Adrenal gland (tissue), 12 donors: ENCODE results near the gene ILF2. TPM values are rescaled to one million over a fixed set of nuclear protein-coding genes. Genes with fewer than 3 reads are reported as not detected.

ENCODE experiments used
- DNase-seq, 7 donors: peaks; one replicate each; pipeline ENCODE4 v3.0.0-alpha.2; 2019 to 2020
- H3K27ac ChIP-seq, 5 donors: fragments of 200-600 bp; sonication (generic) in 4 of 5; 1 replicate in 3 of 5; 2 replicates in 2 of 5; pipeline versions ENCODE4 v1.5.1 to v1.8.0; 2016 to 2020; ENCODE audit warnings: mild to moderate bottlenecking in 1 of 5
- H3K27me3 ChIP-seq: fragments of 200-600 bp; 2 replicates; pipeline ENCODE4 v1.8.0; 2021
- H3K36me3 ChIP-seq, 2 donors: fragments of 200-600 bp; replicated peaks in 1 of 2; 1 replicate in 1 of 2; 2 replicates in 1 of 2; pipeline versions ENCODE4 v1.5.1 to v1.8.0; 2018 to 2022
- H3K4me1 ChIP-seq, 2 donors: fragments of 200-600 bp; replicated peaks in 1 of 2; 1 replicate in 1 of 2; 2 replicates in 1 of 2; pipeline versions ENCODE4 v1.5.1 to v1.8.0; 2018 to 2021
- H3K4me3 ChIP-seq, 4 donors: fragments of 200-600 bp; sonication (generic) in 3 of 4; one replicate each; pipeline ENCODE4 v1.5.1; 2016 to 2018
- H3K9me3 ChIP-seq, 3 donors: fragments of 200-600 bp; sonication (generic) in 1 of 3; replicated peaks in 1 of 3; 1 replicate in 2 of 3; 2 replicates in 1 of 3; pipeline versions ENCODE4 v1.5.1 to v1.8.0; 2016 to 2021
- POLR2A ChIP-seq, 2 donors: fragments of 450-650 bp; IDR thresholded peaks; one replicate each; pipeline ENCODE4 v1.6.1; 2017; ENCODE audit warnings: antibody characterized with exemption in 2 of 2, mild to moderate bottlenecking in 2 of 2, moderate library complexity in 1 of 2
- WGBS, 4 donors: extraction: QIAGEN DNeasy Blood & Tissue Kit in 2 of 4; methylation state at CpG; one replicate each; pipeline versions ENCODE4 v1.1.5 to v1.1.7; 2013 to 2017; 5-methylcytosine and 5-hydroxymethylcytosine counted together
- intact Hi-C, 2 donors: fragments of 100-400 bp; cut with DNase I; formaldehyde crosslinking; loops; one replicate each; pipeline versions ENCODE4 v1.14.1 to v1.15.0; 2022 to 2023
- polyA plus RNA-seq, 3 donors: library from polyadenylated mRNA; stranded (reverse); fragments of 200-250 nt in 2 of 3; fragments of 350-450 nt in 1 of 3; fragmentation: Illumina TruSeq in 1 of 3; extraction: RNeasy Lipid Tissue Mini Kit (QIAGEN cat#74804) in 1 of 3; gene quantifications; one replicate each; pipeline ENCODE4 v1.2.3, GENCODE V29; 2013 to 2014
- total RNA-seq, 9 donors: library from RNA; depleted of rRNA in 4 of 9; stranded (reverse); fragments of >200 nt in 4 of 9; fragments of 120-200 nt in 1 of 9; fragmentation: NEBNext Ultra II Directional in 1 of 9; extraction: Animal tissue kit (Norgen Biotek cat#: 25700) in 1 of 9; gene quantifications; one replicate each; pipeline versions ENCODE4 v1.1.0 to v1.2.4, GENCODE V29; 2013 to 2023
- TF ChIP-seq, protein P1 (sequence below), 6 experiments: fragments of 450-650 bp in 4 of 6; fragments of 200-600 bp in 2 of 6; sonication (generic) in 1 of 6; IDR thresholded peaks; 1 replicate in 5 of 6; 2 replicates in 1 of 6; pipeline versions ENCODE4 v1.5.1 to v1.8.0; 2016 to 2021; ENCODE audit warnings: antibody characterized with exemption in 6 of 6, mild to moderate bottlenecking in 2 of 6, moderate library complexity in 1 of 6
- donor health status: healthy with polysubstance abuse.
- donor health status: Bipolar disorder and iron deficiency.
- donor health status: DM: yes; HTN: yes; CAD: no.
- donor health status: DM: no; HTN: no; CAD: no.
- donor health status: DM: no; HTN: no; CAD: no.
- donor health status: DM: yes; HTN: yes; CAD: no.

ILF2 gene
- total and polyA plus RNA-seq, 12 donors, result 42.2 to 397 (median 105) TPM

DNA sequence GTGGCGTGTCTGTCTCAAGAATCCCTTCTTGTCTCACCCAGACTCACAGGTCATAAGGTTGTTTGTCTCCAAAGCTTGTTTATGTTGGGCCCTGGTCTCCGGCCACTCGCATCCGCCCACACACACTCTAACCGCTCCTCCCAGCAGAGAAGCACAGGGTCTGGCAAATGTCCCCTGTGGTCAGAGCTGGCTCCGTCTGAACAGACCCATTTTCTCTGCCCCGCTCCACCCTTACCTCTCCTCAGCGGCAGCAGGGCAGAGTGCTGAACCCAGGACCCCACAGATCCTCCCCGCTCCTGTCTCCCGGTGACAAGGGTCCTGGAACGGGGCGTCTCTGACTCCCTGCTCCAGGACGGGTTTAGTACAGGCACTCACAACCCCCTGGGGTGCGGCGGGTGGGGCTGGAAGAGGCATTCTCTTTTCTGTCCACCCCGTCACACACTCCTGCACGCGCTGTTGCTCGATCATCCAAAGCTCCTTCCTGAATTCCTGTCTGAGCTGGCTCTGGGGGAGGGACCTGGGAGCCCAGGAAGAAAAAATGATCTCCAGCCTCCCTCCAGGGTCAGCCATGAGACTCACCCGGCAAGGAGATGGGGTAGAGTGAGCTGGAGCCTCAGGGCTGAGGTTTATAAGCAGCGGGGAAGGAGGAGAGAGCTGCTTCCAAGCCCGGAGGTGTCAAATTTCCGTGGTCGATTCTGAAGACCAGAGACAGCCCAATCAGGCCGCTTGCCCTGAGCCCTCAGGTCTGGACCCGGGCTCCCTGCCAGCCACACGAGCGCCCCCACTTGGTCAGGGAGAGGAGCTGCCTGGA lies 43.7 kb downstream of the ILF2 start, which contains the start of gene S100A13:
Gene S100A13 (minus strand): TSS at position 602 of the 811 bp plus-strand sequence. CDS start 1,033 bp downstream, outside the sequence.
- 7 to 35% (median 18%) methylated on average over 9 to 28 of the region's 28 CpGs for WGBS, 4 donors
- Histone ChIP-seq H3K27ac (peak within 1 kb of the TSS in 4 of 5 donors; percentile 39 to 91 (median 72)), H3K9me3 (no peaks in the 10 kb centered on the region), H3K36me3 (no peaks in the 10 kb centered on the region), H3K4me1 (peaks cover 11 to 24% of the 10 kb centered on the region in 2 donors), H3K27me3 (no peaks in the 10 kb centered on the region), H3K4me3 (peak within 1 kb of the TSS in 3 of 4 donors; percentile 30 to 52 (median 41))
- intact Hi-C loops, result no loop called here
- peak in 1 of 2 donors; percentile 61 for TF ChIP-seq POLR2A (IDR thresholded peaks at IDR 0.05)
- TF ChIP-seq, protein P1, sequence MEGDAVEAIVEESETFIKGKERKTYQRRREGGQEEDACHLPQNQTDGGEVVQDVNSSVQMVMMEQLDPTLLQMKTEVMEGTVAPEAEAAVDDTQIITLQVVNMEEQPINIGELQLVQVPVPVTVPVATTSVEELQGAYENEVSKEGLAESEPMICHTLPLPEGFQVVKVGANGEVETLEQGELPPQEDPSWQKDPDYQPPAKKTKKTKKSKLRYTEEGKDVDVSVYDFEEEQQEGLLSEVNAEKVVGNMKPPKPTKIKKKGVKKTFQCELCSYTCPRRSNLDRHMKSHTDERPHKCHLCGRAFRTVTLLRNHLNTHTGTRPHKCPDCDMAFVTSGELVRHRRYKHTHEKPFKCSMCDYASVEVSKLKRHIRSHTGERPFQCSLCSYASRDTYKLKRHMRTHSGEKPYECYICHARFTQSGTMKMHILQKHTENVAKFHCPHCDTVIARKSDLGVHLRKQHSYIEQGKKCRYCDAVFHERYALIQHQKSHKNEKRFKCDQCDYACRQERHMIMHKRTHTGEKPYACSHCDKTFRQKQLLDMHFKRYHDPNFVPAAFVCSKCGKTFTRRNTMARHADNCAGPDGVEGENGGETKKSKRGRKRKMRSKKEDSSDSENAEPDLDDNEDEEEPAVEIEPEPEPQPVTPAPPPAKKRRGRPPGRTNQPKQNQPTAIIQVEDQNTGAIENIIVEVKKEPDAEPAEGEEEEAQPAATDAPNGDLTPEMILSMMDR (IDR thresholded peaks at IDR 0.05), result peak; percentile 43 to 69 (median 54)
- peak; percentile 74 to 93 (median 86) for DNase-seq

DNA sequence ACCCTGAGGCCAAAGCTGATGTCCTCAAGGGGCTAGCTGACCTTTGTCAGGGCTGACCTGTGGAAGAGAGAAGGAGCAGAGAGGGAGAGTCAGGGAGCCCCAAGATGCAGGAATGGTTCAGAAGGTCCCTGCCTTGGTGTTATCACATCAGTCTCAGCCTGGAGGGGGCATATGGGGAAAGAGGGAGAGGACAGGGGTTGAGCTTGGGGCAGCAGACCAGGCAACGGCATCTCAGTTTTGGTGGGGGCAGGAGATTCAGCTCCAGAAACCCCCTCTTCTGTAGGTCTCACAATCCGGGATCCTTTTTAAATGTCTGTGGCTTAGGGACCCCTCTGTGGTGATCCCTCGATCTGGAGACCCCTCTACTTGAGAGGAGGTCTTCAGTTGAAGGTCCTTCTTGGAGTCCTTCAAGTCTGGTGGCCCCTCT lies 44.3 kb downstream of the ILF2 start:
- intact Hi-C loops, result no loop called here
- no peaks in the 10 kb centered on the region for H3K27me3 ChIP-seq
- TF ChIP-seq, protein P1 (IDR thresholded peaks at IDR 0.05), result no peak
- no peak for TF ChIP-seq POLR2A (IDR thresholded peaks at IDR 0.05)
- peak overlapping the region in 2 of 4 donors; percentile 30 to 41 for H3K4me3 ChIP-seq
- no peaks in the 10 kb centered on the region for H3K9me3 ChIP-seq
- no peaks in the 10 kb centered on the region for H3K36me3 ChIP-seq
- 20 to 80% (median 66%) methylated on average over 1 to 3 of the region's 3 CpGs for WGBS, 4 donors
- H3K4me1 ChIP-seq, result peaks cover 11 to 24% of the 10 kb centered on the region in 2 donors
- peak overlapping the region in 3 of 5 donors; percentile 61 to 91 (median 82) for H3K27ac ChIP-seq
- DNase-seq, result no peak

DNA sequence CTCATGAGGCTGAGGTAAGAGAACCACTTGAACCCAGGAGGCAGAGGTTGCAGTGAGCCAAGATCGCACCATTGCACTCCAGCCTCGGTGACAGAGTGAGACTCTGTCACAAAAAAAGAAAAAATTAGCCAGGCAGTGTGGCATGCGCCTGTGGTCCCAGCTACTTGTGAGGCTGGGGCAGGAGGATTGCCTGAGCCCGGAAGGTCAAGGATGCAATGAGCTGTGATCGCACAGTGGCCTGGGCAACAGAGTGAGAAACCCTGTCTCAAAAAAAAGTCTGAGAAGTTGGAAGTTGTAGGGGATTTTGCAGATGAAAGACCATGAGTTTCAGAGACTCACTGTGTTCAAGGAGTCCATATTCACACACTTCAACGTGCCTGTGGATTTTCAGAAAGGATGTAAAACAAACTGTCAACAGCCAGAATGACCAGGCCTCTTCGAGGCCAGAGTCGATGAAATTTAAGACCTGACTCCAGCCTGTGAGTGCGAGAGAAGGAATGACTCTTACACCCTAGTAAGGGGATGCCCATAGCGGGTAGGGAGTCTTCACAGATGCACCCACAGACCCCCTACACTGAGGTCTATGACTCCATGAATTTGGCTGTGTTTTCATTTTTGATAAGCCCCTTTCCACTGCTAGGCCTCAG lies 45.7 kb downstream of the ILF2 start:
- H3K27me3 ChIP-seq, result no peaks in the 10 kb centered on the region
- WGBS, 4 donors, result 91 to 94% (median 91%) methylated on average over 10 of the region's 10 CpGs
- no peaks in the 10 kb centered on the region for H3K36me3 ChIP-seq
- TF ChIP-seq POLR2A (IDR thresholded peaks at IDR 0.05), result no peak
- TF ChIP-seq, protein P1 (IDR thresholded peaks at IDR 0.05), result no peak
- H3K4me3 ChIP-seq, result no peak overlapping the region
- DNase-seq, result no peak
- intact Hi-C loops, result no loop called here
- H3K4me1 ChIP-seq, result peaks cover 11 to 24% of the 10 kb centered on the region in 2 donors
- H3K27ac ChIP-seq, result no peak overlapping the region
- H3K9me3 ChIP-seq, result no peaks in the 10 kb centered on the region

DNA sequence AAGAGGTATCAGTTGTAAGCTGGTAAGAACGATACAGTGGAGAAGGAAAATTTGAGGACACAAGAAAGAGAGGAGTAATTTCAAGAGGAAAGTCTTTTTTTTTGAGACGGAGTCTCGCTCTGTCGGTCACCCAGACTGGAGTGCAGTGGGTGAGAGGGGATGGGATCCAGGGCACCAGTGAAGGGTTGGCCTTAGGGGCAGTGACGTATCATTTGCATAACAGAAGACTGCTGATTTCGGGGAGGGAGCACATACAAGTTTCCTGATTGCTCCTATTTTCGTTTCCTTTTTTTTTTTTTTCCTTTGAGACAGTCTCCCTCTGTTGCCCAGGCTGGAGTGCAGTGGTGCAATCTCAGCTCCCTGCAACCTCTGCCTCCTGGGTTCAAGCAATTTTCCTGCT lies 47.7 kb downstream of the ILF2 start:
- no peak overlapping the region for H3K4me3 ChIP-seq
- no peak for DNase-seq
- 72 to 80% (median 77%) methylated on average over 7 of the region's 7 CpGs for WGBS, 4 donors
- H3K27me3 ChIP-seq, result no peaks in the 10 kb centered on the region
- intact Hi-C loops, result no loop called here
- TF ChIP-seq, protein P1 (IDR thresholded peaks at IDR 0.05), result no peak
- no peak for TF ChIP-seq POLR2A (IDR thresholded peaks at IDR 0.05)
- peaks cover 11 to 24% of the 10 kb centered on the region in 2 donors for H3K4me1 ChIP-seq
- H3K36me3 ChIP-seq, result peaks cover 0 to 4% of the 10 kb centered on the region in 2 donors
- H3K9me3 ChIP-seq, result no peaks in the 10 kb centered on the region
- H3K27ac ChIP-seq, result no peak overlapping the region
